HG02642 (cell line): ENCODE results near the gene TWIST2.

Experiments
- ATAC-seq: cut with Tn5 transposase; IDR thresholded peaks from one replicate; pipeline ENCODE4 v1.9.1; 2021; ENCODE audit warnings: mild to moderate bottlenecking; ENCODE audit not compliant: unreplicated experiment, poor library complexity

The TWIST2 gene

GRCh38 chr2:238855891-238856580 lies 8.2 kb downstream of the TWIST2 start:
- ATAC-seq: no peak

- no peak for ATAC-seq
Measured at GRCh38 chr2:238856713-238857567, 9.1 kb downstream of the TWIST2 start.

- no peak for ATAC-seq
Measured at GRCh38 chr2:238857959-238858358, 10.1 kb downstream of the TWIST2 start.

- ATAC-seq: no peak
Measured at GRCh38 chr2:238859636-238860347, 11.9 kb downstream of the TWIST2 start.

- no peak for ATAC-seq
Measured at GRCh38 chr2:238861013-238861730, 13.3 kb downstream of the TWIST2 start.

- no peak for ATAC-seq
Measured at GRCh38 chr2:238861766-238862315, 14.0 kb downstream of the TWIST2 start.

- ATAC-seq: no peak
Measured at GRCh38 chr2:238862701-238863100, 14.8 kb downstream of the TWIST2 start.

GRCh38 chr2:238863231-238863630 lies 15.3 kb downstream of the TWIST2 start:
- no peak for ATAC-seq

GRCh38 chr2:238863749-238864206 lies 15.9 kb downstream of the TWIST2 start:
- no peak for ATAC-seq

- no peak for ATAC-seq
Measured at GRCh38 chr2:238864207-238865014, 16.5 kb downstream of the TWIST2 start.

- ATAC-seq: no peak
Measured at GRCh38 chr2:238865015-238865719, 17.3 kb downstream of the TWIST2 start.

GRCh38 chr2:238865744-238866355 lies 18.0 kb downstream of the TWIST2 start:
- no peak for ATAC-seq

GRCh38 chr2:238866656-238867277 lies 18.9 kb downstream of the TWIST2 start:
- ATAC-seq: no peak

GRCh38 chr2:238868067-238868524 lies 20.2 kb downstream of the TWIST2 start:
- ATAC-seq: no peak

- no peak for ATAC-seq
Measured at GRCh38 chr2:238868616-238869292, 20.9 kb downstream of the TWIST2 start.

GRCh38 chr2:238869293-238870124 lies 21.6 kb downstream of the TWIST2 start:
- ATAC-seq: no peak
